ENCODE results near the gene TAS2R3.

DNA sequence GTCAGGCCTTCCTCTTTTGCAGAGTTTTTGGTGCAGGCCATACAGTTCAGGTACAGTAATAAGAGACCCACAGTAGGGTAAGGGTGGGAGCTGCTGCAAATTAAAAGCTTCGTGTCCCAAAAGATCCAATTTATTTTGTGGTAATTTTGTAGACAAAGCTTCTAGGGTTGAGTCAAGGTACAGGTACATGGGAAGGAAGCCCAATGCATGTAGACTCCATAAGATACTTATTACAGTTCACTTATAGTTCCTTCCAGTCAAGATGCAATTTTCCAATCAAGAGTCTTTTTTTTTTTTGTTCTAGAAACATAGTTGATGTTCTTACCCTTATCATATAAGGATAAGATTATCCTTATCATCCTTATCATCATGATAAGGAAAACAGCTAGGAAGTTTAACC is 12.5 kb downstream of the TAS2R3 start, which contains the start of gene TAS2R4:
- TF ChIP-seq POLR2A (IDR thresholded peaks at IDR 0.05) = no peak
- TF ChIP-seq POLR2AphosphoS5 (IDR thresholded peaks at IDR 0.05) = no peak

All from spleen (tissue), 3 donors.